ENCODE measurements around the gene PDXK. TPM values are rescaled to one million over a fixed set of nuclear protein-coding genes. Genes with fewer than 3 reads are reported as not detected.

PDXK gene
- total RNA-seq, 2 donors from 2014 or later, result 90.9 to 105 TPM

DNA sequence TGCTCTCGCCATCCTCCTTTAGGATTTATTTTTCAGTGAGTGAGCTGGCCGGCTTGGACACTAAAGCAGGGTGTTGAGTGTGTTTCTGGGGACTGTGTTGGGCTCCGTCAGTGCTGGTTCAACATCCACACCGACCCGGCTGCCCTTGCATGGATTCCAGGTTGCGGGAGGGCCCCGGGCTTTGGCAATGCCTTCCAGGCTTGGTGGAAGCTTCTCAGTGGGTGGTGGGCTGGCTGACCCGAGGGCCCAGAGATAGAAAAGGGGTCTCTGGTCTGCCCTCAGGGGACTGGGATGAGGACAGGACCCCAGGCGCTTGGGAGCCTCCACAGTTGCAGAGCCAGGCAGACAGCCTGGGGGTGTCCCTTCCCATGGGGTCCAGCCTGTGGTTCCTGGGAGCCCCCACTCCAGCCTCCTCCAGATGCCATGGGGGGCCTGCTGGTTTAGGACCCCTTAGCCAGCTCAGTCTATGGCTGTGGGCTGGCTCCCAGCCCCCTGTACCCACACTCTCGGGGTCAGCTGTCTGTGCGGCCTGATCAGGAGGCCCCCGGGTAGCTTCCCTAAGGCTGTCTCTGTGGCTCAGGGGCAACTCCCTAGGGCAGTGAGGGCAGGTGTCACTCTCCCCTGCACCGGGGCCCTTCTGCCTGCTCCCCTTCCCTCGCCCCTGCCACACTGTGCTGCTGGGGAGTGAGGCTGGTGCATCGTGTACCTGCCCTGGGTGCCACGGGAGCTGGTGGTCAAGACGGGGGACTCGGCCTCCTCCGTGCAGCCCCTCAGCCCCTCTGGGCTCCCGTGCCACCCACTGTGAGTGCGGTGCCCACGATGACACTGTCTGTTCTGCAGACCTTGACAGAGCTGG is 16.5 kb downstream of the PDXK start:
- H3K4me3 Mint-ChIP-seq, result no peak overlapping the region
- WGBS, 2 experiments (ENCODE audit: insufficient coverage in 1 of 2, insufficient read length in 1 of 2), result 90 to 92% methylated on average over 11 to 22 of the region's 22 CpGs
- H3K27ac ChIP-seq (ENCODE audit: low read depth, low read length), result no peak overlapping the region

GRCh38 chr21:43736224-43736883 is 17.4 kb downstream of the PDXK start:
- TF ChIP-seq, protein P1, sequence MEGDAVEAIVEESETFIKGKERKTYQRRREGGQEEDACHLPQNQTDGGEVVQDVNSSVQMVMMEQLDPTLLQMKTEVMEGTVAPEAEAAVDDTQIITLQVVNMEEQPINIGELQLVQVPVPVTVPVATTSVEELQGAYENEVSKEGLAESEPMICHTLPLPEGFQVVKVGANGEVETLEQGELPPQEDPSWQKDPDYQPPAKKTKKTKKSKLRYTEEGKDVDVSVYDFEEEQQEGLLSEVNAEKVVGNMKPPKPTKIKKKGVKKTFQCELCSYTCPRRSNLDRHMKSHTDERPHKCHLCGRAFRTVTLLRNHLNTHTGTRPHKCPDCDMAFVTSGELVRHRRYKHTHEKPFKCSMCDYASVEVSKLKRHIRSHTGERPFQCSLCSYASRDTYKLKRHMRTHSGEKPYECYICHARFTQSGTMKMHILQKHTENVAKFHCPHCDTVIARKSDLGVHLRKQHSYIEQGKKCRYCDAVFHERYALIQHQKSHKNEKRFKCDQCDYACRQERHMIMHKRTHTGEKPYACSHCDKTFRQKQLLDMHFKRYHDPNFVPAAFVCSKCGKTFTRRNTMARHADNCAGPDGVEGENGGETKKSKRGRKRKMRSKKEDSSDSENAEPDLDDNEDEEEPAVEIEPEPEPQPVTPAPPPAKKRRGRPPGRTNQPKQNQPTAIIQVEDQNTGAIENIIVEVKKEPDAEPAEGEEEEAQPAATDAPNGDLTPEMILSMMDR (conservative IDR thresholded peaks at IDR 0.05), result no peak
- no peaks in the 10 kb centered on the region for H3K27me3 Mint-ChIP-seq (ENCODE audit: insufficient read depth)
- H3K27ac Mint-ChIP-seq, result no peak overlapping the region
- H3K4me1 Mint-ChIP-seq, result peaks cover 5% of the 10 kb centered on the region
- H3K9me3 Mint-ChIP-seq, result no peaks in the 10 kb centered on the region
- DNase-seq, result no peak
- WGBS, 2 experiments (ENCODE audit: insufficient coverage in 1 of 2, insufficient read length in 1 of 2), result 95 to 97% methylated on average over 23 to 25 of the region's 25 CpGs
- H3K27me3 ChIP-seq (ENCODE audit: control insufficient read depth, insufficient read depth, low read length, poor library complexity, severe bottlenecking), result no peaks in the 10 kb centered on the region
- H3K4me1 ChIP-seq (ENCODE audit: control insufficient read depth, insufficient read depth, low read length), result no peaks in the 10 kb centered on the region
- no peaks in the 10 kb centered on the region for H3K9me3 ChIP-seq (ENCODE audit: control insufficient read depth, low read length)
- H3K36me3 Mint-ChIP-seq (ENCODE audit: low read depth), result peaks cover 10% of the 10 kb centered on the region
- H3K4me3 Mint-ChIP-seq, result no peak overlapping the region
- no peak overlapping the region for H3K27ac ChIP-seq (ENCODE audit: low read depth, low read length)
- no peak overlapping the region for H3K9ac ChIP-seq (ENCODE audit: extremely low read depth, low read length, poor library complexity, severe bottlenecking)
- no peak overlapping the region for H3K4me3 ChIP-seq (ENCODE audit: low read length)
- H3K36me3 ChIP-seq (ENCODE audit: control insufficient read depth, insufficient read depth, low read length), result peaks cover 5% of the 10 kb centered on the region

More for the DNA sequence above, 16.5 kb downstream of the PDXK start:
- Histone ChIP-seq H3K27me3 (ENCODE audit: control insufficient read depth, insufficient read depth, low read length, poor library complexity, severe bottlenecking) (no peaks in the 10 kb centered on the region), H3K9ac (ENCODE audit: extremely low read depth, low read length, poor library complexity, severe bottlenecking) (no peak overlapping the region), H3K4me1 (ENCODE audit: control insufficient read depth, insufficient read depth, low read length) (no peaks in the 10 kb centered on the region), H3K9me3 (ENCODE audit: control insufficient read depth, low read length) (no peaks in the 10 kb centered on the region), H3K4me3 (ENCODE audit: low read length) (no peak overlapping the region), H3K36me3 (ENCODE audit: control insufficient read depth, insufficient read depth, low read length) (peaks cover 5% of the 10 kb centered on the region)
- no peaks in the 10 kb centered on the region for H3K9me3 Mint-ChIP-seq
- peaks cover 10% of the 10 kb centered on the region for H3K36me3 Mint-ChIP-seq (ENCODE audit: low read depth)
- peaks cover under 1% of the 10 kb centered on the region for H3K4me1 Mint-ChIP-seq
- TF ChIP-seq, protein P1 (conservative IDR thresholded peaks at IDR 0.05), result no peak
- no peak for DNase-seq
- H3K27ac Mint-ChIP-seq, result peak overlapping the region; percentile 35
- no peaks in the 10 kb centered on the region for H3K27me3 Mint-ChIP-seq (ENCODE audit: insufficient read depth)

GRCh38 chr21:43737158-43737950 is 18.4 kb downstream of the PDXK start:
- 92% methylated on average over 18 to 35 of the region's 35 CpGs for WGBS, 2 experiments (ENCODE audit: insufficient coverage in 1 of 2, insufficient read length in 1 of 2)
- no peak for DNase-seq
- no peaks in the 10 kb centered on the region for H3K27me3 ChIP-seq (ENCODE audit: control insufficient read depth, insufficient read depth, low read length, poor library complexity, severe bottlenecking)
- H3K27ac Mint-ChIP-seq, result no peak overlapping the region
- H3K36me3 ChIP-seq (ENCODE audit: control insufficient read depth, insufficient read depth, low read length), result no peaks in the 10 kb centered on the region
- peak overlapping the region; percentile 32 for H3K27ac ChIP-seq (ENCODE audit: low read depth, low read length)
- no peaks in the 10 kb centered on the region for H3K9me3 Mint-ChIP-seq
- H3K4me3 ChIP-seq (ENCODE audit: low read length), result no peak overlapping the region
- peaks cover 10% of the 10 kb centered on the region for H3K36me3 Mint-ChIP-seq (ENCODE audit: low read depth)
- H3K9ac ChIP-seq (ENCODE audit: extremely low read depth, low read length, poor library complexity, severe bottlenecking), result no peak overlapping the region
- no peaks in the 10 kb centered on the region for H3K27me3 Mint-ChIP-seq (ENCODE audit: insufficient read depth)
- H3K4me1 ChIP-seq (ENCODE audit: control insufficient read depth, insufficient read depth, low read length), result no peaks in the 10 kb centered on the region
- H3K9me3 ChIP-seq (ENCODE audit: control insufficient read depth, low read length), result no peaks in the 10 kb centered on the region
- peaks cover 5% of the 10 kb centered on the region for H3K4me1 Mint-ChIP-seq
- TF ChIP-seq, protein P1 (conservative IDR thresholded peaks at IDR 0.05), result no peak
- no peak overlapping the region for H3K4me3 Mint-ChIP-seq

All from endodermal cell (in vitro differentiated cells).